Naive thymus-derived CD8-positive, alpha-beta T cell (primary cell): ENCODE results near the gene ATXN1. TPM values are rescaled to one million over a fixed set of nuclear protein-coding genes. Genes with fewer than 3 reads are reported as not detected.
A peak's percentile ranks its signal among the peaks of the same experiment; 100 is the strongest.

ENCODE experiments used
- ATAC-seq, 2 donors: fragments of 150-1000 bp; cut with Tn5 transposase in 1 of 2; sonication (Bioruptor Pico), chemical (Tn5 transposase) in 1 of 2; 1 replicate in 1 of 2; 2 replicates in 1 of 2; pipeline ENCODE4 v1.10.0; 2021; ENCODE audit warnings: mild to moderate bottlenecking in 2 of 2, moderate library complexity in 2 of 2
- POLR2A ChIA-PET: fragments of 350-600 bp; sonication (Branson Sonifier 250); formaldehyde crosslinking; loops from one replicate; lab custom pipeline; 2021; ENCODE audit warnings: antibody characterized with exemption; lab: Charles Lee
- DNase-seq, 10 donors: peaks; one replicate each; pipeline versions ENCODE4 v3.0.0 to v3.0.0-alpha.2; 2020 to 2022
- H3K27ac Mint-ChIP-seq, 10 donors: one replicate each; pipeline ENCODE4 v1.8.0; 2020 to 2022; ENCODE audit warnings: mild to moderate bottlenecking in 10 of 10, mixed read lengths in 10 of 10, moderate library complexity in 4 of 10, inconsistent platforms in 1 of 10
- H3K27me3 Mint-ChIP-seq, 5 donors: one replicate each; pipeline ENCODE4 v1.8.0; 2021 to 2022; ENCODE audit warnings: mixed read lengths in 5 of 5
- H3K36me3 Mint-ChIP-seq, 3 donors: one replicate each; pipeline ENCODE4 v1.8.0; 2020 to 2022; ENCODE audit warnings: mixed read lengths in 3 of 3, mild to moderate bottlenecking in 2 of 3, inconsistent platforms in 1 of 3
- H3K4me1 Mint-ChIP-seq, 4 donors: one replicate each; pipeline ENCODE4 v1.8.0; 2021 to 2022; ENCODE audit warnings: mixed read lengths in 4 of 4
- H3K4me3 Mint-ChIP-seq, 10 donors: one replicate each; pipeline ENCODE4 v1.8.0; 2020 to 2022; ENCODE audit warnings: mild to moderate bottlenecking in 10 of 10, mixed read lengths in 10 of 10, moderate library complexity in 6 of 10, inconsistent platforms in 1 of 10
- H3K9me3 Mint-ChIP-seq, 9 donors: one replicate each; pipeline ENCODE4 v1.8.0; 2020 to 2022; ENCODE audit warnings: mixed read lengths in 9 of 9, mild to moderate bottlenecking in 3 of 9, inconsistent platforms in 1 of 9, moderate library complexity in 1 of 9
- polyA plus RNA-seq, 3 donors: library from polyadenylated mRNA; unstranded; fragments of 300-500 nt; fragmentation: Illumina TruSeq; gene quantifications; one replicate each; pipeline ENCODE4 v1.2.3, GENCODE V29; 2021
- total RNA-seq, 8 experiments: library from RNA in 2 of 8; stranded (reverse) in 2 of 8; gene quantifications; one replicate each; pipeline ENCODE4 v1.2.3 and lab custom pipeline; 2021 to 2026

Gene ATXN1
- total and polyA plus RNA-seq, 5 experiments from 2014 or later, result 2.7 to 42.3 (median 8.2) TPM

DNA sequence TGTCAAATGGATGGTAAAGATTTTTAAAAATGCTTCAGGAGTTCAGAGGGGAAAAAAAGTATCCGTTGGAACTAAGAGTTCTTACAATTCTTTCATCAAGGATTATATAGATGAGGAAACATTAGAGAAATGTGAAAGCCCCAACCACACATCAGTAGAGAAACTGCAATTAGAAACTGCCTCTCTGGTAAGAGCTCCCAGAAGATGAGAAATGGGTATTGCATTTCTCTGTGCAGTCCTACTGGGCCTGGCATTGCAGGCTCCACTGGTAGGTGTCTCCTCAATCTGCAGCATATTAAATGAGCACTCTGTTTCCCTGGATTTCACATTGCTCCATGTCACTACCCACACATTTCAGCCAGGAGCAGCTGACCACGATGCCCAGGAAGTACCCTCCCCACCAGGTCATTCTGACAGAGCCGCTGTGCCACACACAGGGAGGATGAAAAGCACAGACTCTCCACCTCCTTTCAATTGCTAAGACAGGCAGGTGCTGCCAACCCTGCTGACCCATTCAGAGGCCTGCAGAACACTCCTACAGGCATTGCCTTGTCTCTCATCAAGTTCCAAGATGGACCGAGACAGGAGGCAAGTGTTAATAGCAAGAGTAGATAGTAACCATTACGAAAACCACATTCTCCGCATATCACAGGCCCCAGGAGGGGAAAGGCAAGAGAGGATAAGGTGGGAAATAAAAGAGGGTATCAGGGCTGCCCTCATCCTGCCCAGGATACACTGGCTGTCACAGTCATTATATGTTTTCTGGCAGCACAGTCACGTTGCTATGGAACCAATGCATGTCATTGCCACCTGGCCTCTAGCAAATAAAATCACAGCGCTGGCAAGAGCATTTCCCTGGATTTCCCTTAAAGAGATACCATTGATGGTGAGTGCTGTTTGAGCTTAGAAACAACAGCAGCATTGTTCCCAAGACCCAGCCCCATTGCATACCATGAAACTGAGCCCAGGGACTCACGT, 241.7 kb downstream of the ATXN1 start:
- H3K27me3 Mint-ChIP-seq, result no peaks in the 10 kb centered on the region
- peak overlapping the region in 1 of 10 donors; percentile 80 for H3K27ac Mint-ChIP-seq
- H3K4me3 Mint-ChIP-seq, result no peak overlapping the region
- POLR2A ChIA-PET, result no interaction called here
- no peaks in the 10 kb centered on the region for H3K9me3 Mint-ChIP-seq
- DNase-seq (no peak), ATAC-seq (no peak)
- H3K4me1 Mint-ChIP-seq, result peaks cover 19 to 29% (median 22%) of the 10 kb centered on the region in 4 donors
- peaks cover 0 to 34% (median 10%) of the 10 kb centered on the region in 3 donors for H3K36me3 Mint-ChIP-seq

DNA sequence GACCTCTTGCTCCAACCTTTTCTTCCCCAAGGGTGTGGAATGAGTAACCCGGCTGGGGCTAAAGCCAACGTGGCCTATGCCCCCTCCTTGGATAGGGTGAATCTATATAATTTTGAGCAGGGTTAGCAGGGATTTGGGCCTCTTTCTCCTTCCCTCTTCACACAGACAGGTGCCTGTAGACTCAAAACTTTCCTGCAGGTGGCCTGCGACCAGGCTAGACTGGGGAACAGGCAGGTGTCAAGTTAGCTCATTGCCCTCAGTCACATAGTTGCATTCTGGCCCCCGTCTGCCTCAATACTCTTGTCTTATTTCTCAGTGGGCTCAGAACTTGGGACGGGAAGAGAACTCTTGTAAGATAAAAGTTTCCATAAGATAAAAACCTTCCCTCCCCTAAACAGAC, 243.0 kb downstream of the ATXN1 start:
- Mint-ChIP-seq H3K27me3 (no peaks in the 10 kb centered on the region), H3K36me3 (peaks cover 0 to 30% (median 10%) of the 10 kb centered on the region in 3 donors)

DNA sequence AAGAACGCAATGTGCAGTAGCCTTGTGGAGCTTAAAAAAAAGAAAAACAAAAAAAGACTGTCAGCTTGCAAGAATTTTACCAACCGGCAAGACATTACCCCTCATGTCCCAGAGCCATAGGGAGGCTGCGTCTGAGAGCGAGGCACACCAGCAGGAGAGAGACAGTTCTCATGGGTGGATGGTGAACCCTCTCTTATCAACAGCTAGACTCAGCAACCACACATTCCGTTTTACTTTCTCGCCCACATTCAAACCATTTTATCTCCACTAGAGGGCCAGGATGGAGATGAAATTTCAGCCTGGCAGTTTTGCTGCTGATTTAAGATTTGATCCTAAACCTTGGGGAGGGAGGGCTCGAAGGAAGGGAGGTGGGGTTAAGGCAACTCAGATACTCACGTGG, 247.0 kb downstream of the ATXN1 start:
- DNase-seq (peak in 4 of 10 donors; percentile 29 to 36 (median 32)), ATAC-seq (peak in 1 of 2 donors; percentile 29)
- POLR2A ChIA-PET, result no interaction called here
- peaks cover 38 to 57% (median 52%) of the 10 kb centered on the region in 4 donors for H3K4me1 Mint-ChIP-seq
- peak overlapping the region in 9 of 10 donors; percentile 16 to 89 (median 37) for H3K27ac Mint-ChIP-seq
- no peaks in the 10 kb centered on the region for H3K27me3 Mint-ChIP-seq
- H3K36me3 Mint-ChIP-seq, result peaks cover 0 to 3% (median 0%) of the 10 kb centered on the region in 3 donors
- peak overlapping the region in 6 of 10 donors; percentile 8 to 54 (median 36) for H3K4me3 Mint-ChIP-seq
- H3K9me3 Mint-ChIP-seq, result no peaks in the 10 kb centered on the region

More for the DNA sequence above, 243.0 kb downstream of the ATXN1 start:
- H3K27ac Mint-ChIP-seq, result peak overlapping the region in 1 of 10 donors; percentile 27
- no peak overlapping the region for H3K4me3 Mint-ChIP-seq
- POLR2A ChIA-PET, result interaction anchor here (1.0 kb wide), 1 partner anchor 243 kb away, joined by 3 read pairs; the partner anchor contains the start of gene ATXN1
- ATAC-seq (no peak), DNase-seq (no peak)
- H3K9me3 Mint-ChIP-seq, result no peaks in the 10 kb centered on the region
- peaks cover 26 to 37% (median 29%) of the 10 kb centered on the region in 4 donors for H3K4me1 Mint-ChIP-seq

DNA sequence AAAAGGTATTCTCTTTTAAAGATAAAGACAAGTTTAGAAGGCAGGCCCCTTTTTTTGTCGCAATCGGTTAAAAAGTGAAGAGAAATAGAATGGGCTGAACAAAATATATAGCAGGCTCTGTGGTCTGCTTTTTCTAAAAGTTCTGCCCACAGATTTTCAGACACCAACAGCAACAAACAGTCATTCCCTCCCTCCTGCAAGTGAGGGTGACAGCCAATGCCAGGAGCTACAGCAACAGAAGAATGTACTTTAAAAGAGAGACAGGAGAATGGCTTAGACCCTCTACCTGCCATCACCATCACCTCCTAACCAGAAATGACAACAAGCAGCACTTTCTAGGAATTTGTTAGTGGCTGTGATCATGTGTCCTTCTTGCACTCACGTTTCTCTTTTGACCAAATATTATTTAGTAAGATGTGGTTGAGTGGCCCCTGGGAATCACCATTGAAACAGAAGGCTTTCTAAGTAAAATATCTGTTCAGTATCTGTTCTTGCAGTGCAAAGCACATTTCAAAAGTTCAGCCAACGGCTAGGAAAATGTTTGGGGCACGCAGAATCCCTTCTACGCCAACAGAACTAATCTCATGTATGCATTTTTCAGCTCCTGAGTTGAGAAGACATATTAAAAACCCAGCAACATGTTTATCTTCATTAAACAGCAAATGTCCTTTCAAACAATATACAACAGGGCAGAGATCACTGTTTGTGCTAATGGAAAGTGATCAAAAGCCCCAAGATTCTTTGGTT, 248.5 kb downstream of the ATXN1 start:
- Mint-ChIP-seq H3K36me3 (peaks cover 0 to 3% (median 0%) of the 10 kb centered on the region in 3 donors), H3K27me3 (no peaks in the 10 kb centered on the region), H3K9me3 (no peaks in the 10 kb centered on the region), H3K4me1 (peaks cover 32 to 44% (median 43%) of the 10 kb centered on the region in 4 donors), H3K4me3 (peak overlapping the region in 3 of 10 donors; percentile 9 to 75 (median 70)), H3K27ac (peak overlapping the region; percentile 41 to 90 (median 86))
- POLR2A ChIA-PET, result no interaction called here
- ATAC-seq, result no peak
- DNase-seq, result no peak

DNA sequence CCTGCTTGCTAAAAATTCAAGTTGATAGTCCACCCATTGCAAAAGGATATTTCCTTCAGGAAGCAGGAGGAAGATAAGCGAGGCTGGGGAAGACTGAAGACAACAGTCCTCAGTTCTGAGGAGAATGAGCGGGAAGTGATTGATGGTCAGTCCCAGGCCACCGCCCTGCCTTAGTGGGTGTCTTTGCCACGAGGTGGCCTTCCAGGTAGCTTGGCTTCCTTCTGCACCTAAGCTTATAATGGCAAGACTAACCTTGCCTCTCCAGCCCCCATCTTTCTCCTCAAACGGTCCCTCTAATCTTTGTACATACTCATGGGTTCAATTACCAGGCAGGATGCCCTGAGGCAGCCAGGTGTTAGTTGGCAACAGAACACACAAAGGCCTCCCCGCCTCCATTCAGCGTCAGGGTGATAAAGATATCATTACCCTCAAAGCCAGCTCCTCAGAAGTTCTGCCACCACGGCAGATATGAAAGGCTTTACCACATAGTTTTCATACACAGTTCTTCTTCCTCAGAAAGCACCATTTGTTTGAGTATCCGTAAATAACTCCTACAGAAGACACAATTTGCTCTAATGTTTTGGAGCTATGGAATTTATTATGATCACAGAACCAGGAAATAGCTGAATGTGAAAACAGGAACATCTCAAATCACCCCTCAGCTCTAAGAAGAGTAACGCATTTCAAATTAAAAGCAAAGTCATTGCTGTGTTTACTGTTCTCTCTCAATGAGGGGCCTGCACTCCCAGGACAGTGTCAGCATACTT, 249.4 kb downstream of the ATXN1 start:
- ATAC-seq (peak; percentile 75 to 92), DNase-seq (peak in 8 of 10 donors; percentile 12 to 65 (median 50))
- no peaks in the 10 kb centered on the region for H3K9me3 Mint-ChIP-seq
- peak overlapping the region; percentile 75 to 92 (median 86) for H3K27ac Mint-ChIP-seq
- no peaks in the 10 kb centered on the region for H3K27me3 Mint-ChIP-seq
- peak overlapping the region in 9 of 10 donors; percentile 6 to 75 (median 43) for H3K4me3 Mint-ChIP-seq
- POLR2A ChIA-PET, result no interaction called here
- H3K36me3 Mint-ChIP-seq, result peaks cover 0 to 2% (median 0%) of the 10 kb centered on the region in 3 donors
- H3K4me1 Mint-ChIP-seq, result peaks cover 30 to 40% (median 39%) of the 10 kb centered on the region in 4 donors

DNA sequence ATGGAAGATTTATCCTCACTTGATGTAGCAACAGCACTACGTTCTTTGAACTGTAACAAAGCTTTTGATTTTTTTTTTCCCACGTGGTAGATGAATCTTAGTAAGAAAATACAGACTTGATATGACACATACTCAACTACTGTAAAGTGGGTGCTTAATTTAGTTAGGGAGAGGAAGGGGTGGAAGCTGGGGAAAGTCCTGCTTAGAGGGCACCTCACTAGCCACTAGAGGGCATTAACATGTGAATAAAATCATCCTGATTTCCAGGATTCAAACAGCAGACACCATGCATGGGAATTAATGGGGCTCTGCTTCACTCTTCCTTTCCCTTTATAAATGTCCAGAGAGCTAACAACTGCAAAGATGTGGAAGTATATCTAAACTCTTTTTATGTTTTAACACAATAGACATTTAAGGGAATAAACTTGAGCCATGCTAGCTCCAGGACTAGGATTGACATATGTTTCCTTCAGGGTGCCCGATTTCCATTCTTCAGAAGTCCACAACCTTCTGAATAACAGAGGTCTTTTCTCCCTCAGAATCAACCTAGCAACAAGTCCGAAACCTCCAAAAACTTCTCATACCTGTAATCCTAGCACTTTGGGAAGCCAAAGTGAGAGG, 250.1 kb downstream of the ATXN1 start:
- Mint-ChIP-seq H3K4me1 (peaks cover 30 to 41% (median 39%) of the 10 kb centered on the region in 4 donors), H3K27me3 (no peaks in the 10 kb centered on the region), H3K36me3 (no peaks in the 10 kb centered on the region), H3K27ac (peak overlapping the region in 9 of 10 donors; percentile 13 to 92 (median 85)), H3K4me3 (peak overlapping the region in 4 of 10 donors; percentile 8 to 70 (median 36)), H3K9me3 (no peaks in the 10 kb centered on the region)
- DNase-seq (peak in 1 of 10 donors; percentile 17), ATAC-seq (peak in 1 of 2 donors; percentile 40)
- POLR2A ChIA-PET, result no interaction called here

DNA sequence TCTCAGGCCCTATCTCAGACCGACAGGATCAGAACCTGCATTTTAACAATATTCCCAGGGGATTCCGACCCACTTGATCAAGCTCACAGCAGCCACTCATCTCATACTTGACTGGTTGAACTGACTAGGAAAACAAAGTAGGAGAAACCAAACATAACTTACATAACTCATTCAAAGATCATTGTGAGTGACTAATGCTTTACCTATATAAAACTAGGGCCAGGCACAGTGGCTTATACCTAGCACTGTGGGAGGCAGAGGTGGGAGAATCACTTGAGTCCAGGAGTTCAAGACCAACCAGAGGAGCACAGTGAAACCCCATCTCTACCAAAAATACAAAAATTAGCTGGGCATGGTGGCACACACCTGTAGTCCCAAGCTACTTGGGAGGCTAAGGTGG, 251.0 kb downstream of the ATXN1 start:
- Mint-ChIP-seq H3K27ac (peak overlapping the region in 2 of 10 donors; percentile 59 to 86), H3K36me3 (no peaks in the 10 kb centered on the region), H3K9me3 (no peaks in the 10 kb centered on the region), H3K27me3 (no peaks in the 10 kb centered on the region), H3K4me3 (no peak overlapping the region), H3K4me1 (peaks cover 29 to 45% (median 40%) of the 10 kb centered on the region in 4 donors)
- no peak for DNase-seq
- POLR2A ChIA-PET, result no interaction called here
- no peak for ATAC-seq

DNA sequence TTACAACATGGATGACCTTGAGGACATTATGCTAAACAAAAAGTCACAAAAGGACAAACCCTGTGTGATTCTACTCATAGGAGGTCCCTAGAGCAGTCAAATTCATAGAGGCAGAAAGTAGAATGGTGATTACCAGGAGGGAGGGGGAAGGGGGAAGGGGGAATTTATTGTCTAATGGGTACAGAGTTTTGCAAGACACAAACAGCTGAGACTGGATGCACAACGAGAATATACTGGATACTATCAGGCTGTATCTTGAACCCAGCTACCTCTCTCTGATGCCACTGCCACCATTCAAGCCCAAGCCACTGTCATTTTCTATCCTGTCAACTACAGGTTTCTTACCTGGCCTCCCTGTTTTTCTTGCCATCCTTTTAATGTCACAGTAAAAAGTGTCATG, 252.3 kb downstream of the ATXN1 start:
- peaks cover 25 to 51% (median 45%) of the 10 kb centered on the region in 4 donors for H3K4me1 Mint-ChIP-seq
- ATAC-seq, result no peak
- POLR2A ChIA-PET, result no interaction called here
- H3K9me3 Mint-ChIP-seq, result no peaks in the 10 kb centered on the region
- no peak overlapping the region for H3K4me3 Mint-ChIP-seq
- DNase-seq, result no peak
- H3K36me3 Mint-ChIP-seq, result no peaks in the 10 kb centered on the region
- H3K27ac Mint-ChIP-seq, result peak overlapping the region in 1 of 10 donors; percentile 57
- no peaks in the 10 kb centered on the region for H3K27me3 Mint-ChIP-seq

DNA sequence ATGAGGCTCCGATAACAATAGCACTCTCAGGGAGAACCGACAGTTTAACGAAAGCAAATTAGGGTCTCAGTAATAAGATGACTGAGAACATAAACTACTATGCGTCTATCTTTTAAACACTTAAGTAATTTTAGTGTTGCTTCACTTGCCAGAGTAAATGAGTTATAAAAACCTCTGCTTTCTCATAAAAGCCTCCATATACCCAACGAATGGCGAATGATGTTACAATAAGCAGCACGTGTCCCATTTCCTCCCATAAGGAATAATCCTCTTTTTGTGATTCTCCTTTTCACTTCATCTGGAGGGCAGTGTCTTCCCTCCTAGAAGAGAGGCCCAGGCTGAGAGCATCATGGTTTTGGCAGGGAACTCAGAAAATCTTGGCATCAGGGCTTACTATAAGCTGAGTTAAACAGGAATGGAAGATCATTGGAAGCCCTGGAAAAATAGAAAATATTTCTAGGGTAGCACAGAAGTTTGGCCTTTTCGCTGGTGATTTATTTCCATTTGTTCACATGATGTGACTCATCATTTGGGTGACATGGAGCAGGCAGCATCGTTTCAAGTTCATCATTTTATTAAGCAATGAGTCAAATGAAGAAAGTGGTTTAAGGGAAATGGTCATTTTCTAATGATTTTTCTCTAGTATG, 255.4 kb downstream of the ATXN1 start:
- Mint-ChIP-seq H3K36me3 (peaks cover 0 to 2% (median 0%) of the 10 kb centered on the region in 3 donors), H3K27ac (peak overlapping the region in 1 of 10 donors; percentile 47), H3K4me1 (peaks cover 7 to 28% (median 23%) of the 10 kb centered on the region in 4 donors), H3K9me3 (no peaks in the 10 kb centered on the region), H3K27me3 (no peaks in the 10 kb centered on the region), H3K4me3 (no peak overlapping the region)
- POLR2A ChIA-PET, result interaction anchor here (2.2 kb wide), 1 partner anchor 22 kb away, joined by 6 read pairs; no protein-coding TSS in a partner anchor
- DNase-seq, result no peak
- ATAC-seq, result no peak

DNA sequence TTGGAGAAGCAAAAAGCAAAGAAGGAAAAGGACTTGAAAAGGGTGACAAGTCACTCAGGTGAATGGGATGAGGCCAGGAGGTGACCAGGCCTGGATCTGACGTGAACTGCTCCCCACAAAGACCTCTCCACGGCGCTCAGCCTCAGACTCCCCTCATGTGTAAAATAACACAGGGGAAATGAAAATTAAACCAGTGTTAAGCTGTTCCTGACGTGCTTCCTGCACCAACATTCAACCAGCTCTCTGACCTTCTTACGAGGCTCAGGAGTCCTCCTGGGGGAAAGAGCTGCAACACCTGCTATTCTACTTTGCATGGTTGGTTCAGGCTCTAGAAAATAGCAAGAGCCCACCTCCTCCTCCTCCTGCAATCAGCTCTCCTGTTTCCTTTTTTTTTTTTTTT, 256.7 kb downstream of the ATXN1 start:
- Mint-ChIP-seq H3K9me3 (peaks cover 0 to 1% (median 0%) of the 10 kb centered on the region in 9 donors), H3K4me1 (peaks cover 7 to 27% (median 21%) of the 10 kb centered on the region in 4 donors), H3K27ac (peak overlapping the region in 5 of 10 donors; percentile 17 to 78 (median 21)), H3K36me3 (peaks cover 0 to 4% (median 2%) of the 10 kb centered on the region in 3 donors), H3K4me3 (peak overlapping the region in 4 of 10 donors; percentile 37 to 62 (median 55)), H3K27me3 (no peaks in the 10 kb centered on the region)
- no peak for DNase-seq
- no peak for ATAC-seq
- POLR2A ChIA-PET, result interaction anchor here (0.5 to 2.2 kb wide), 2 partner anchors 20 to 29 kb away, joined by 3 to 6 read pairs; no protein-coding TSS in a partner anchor
